ENCODE measurements around the gene MCM6.
A peak's percentile ranks its signal among the peaks of the same experiment; 100 is the strongest.

MCM6 gene

DNA sequence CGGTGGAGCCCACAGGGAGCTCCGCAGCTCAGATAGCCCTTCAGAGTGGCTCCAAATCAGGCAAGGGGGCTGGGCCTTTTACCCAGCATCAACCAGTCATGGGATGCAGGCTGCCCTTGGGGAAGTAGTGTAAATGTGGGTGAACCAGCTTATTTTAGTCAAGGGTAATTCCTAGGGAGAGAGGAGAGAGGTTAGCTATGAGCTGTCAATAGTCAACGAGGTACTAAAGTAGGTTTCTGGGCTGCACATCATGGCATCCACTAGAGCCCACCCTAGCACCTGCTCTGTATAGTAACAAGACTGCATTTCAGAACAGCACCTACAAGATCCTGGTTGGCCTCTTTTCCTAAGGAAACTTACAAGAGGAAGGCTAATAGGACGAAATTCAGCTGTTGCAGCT lies 9.5 kb upstream of the MCM6 start:
- ATAC-seq, result no peak
- TF ChIP-seq CSDC2 (CRISPR knock-in tag; IDR thresholded peaks at IDR 0.05) (no peak), ZC3H10 (CRISPR knock-in tag; IDR thresholded peaks at IDR 0.05) (no peak), ZNF8 (CRISPR knock-in tag; IDR thresholded peaks at IDR 0.05) (no peak), TCF4 (CRISPR knock-in tag; IDR thresholded peaks at IDR 0.05; ENCODE audit: borderline replicate concordance) (no peak)
- TF ChIP-seq, protein P1, sequence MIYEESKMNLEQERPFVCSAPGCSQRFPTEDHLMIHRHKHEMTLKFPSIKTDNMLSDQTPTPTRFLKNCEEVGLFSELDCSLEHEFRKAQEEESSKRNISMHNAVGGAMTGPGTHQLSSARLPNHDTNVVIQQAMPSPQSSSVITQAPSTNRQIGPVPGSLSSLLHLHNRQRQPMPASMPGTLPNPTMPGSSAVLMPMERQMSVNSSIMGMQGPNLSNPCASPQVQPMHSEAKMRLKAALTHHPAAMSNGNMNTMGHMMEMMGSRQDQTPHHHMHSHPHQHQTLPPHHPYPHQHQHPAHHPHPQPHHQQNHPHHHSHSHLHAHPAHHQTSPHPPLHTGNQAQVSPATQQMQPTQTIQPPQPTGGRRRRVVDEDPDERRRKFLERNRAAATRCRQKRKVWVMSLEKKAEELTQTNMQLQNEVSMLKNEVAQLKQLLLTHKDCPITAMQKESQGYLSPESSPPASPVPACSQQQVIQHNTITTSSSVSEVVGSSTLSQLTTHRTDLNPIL (CRISPR knock-in tag; IDR thresholded peaks at IDR 0.05; ENCODE audit: low read depth), result no peak
- TF ChIP-seq, protein P2, sequence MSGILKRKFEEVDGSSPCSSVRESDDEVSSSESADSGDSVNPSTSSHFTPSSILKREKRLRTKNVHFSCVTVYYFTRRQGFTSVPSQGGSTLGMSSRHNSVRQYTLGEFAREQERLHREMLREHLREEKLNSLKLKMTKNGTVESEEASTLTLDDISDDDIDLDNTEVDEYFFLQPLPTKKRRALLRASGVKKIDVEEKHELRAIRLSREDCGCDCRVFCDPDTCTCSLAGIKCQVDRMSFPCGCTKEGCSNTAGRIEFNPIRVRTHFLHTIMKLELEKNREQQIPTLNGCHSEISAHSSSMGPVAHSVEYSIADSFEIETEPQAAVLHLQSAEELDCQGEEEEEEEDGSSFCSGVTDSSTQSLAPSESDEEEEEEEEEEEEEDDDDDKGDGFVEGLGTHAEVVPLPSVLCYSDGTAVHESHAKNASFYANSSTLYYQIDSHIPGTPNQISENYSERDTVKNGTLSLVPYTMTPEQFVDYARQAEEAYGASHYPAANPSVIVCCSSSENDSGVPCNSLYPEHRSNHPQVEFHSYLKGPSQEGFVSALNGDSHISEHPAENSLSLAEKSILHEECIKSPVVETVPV (CRISPR knock-in tag; IDR thresholded peaks at IDR 0.05), result no peak

DNA sequence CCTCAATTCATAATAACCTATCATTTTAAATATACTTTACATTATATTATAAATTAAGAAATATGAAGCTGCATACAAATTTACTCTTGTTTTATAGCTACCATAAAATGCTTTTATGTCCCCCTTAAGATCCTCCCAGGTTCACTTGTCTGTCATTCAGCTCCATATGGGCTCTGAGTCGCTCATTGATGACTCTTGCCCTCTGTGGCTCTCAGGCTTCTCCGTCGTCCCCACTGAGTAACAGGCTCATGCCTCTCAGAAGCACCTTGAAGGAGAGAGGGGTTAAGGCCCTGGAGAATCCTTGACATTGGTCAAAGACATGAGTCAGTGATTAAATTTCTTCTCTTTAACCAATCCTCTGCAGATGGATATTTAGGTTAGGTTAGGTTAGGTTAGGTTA lies 6.2 kb upstream of the MCM6 start:
- TF ChIP-seq ZC3H10 (CRISPR knock-in tag; IDR thresholded peaks at IDR 0.05) (no peak), PPARA (CRISPR knock-in tag; IDR thresholded peaks at IDR 0.05; ENCODE audit: borderline replicate concordance) (no peak), TCF4 (CRISPR knock-in tag; IDR thresholded peaks at IDR 0.05; ENCODE audit: borderline replicate concordance) (no peak), ARNTL (CRISPR knock-in tag; IDR thresholded peaks at IDR 0.05; ENCODE audit: borderline replicate concordance, low read depth) (no peak), OSR1 (CRISPR knock-in tag; IDR thresholded peaks at IDR 0.05) (no peak), ZNF8 (CRISPR knock-in tag; IDR thresholded peaks at IDR 0.05) (no peak), GLIS3 (CRISPR knock-in tag; IDR thresholded peaks at IDR 0.05) (no peak), SNAI2 (CRISPR knock-in tag; IDR thresholded peaks at IDR 0.05) (no peak), RARB (CRISPR knock-in tag; IDR thresholded peaks at IDR 0.05) (no peak), ZNF70 (CRISPR knock-in tag; IDR thresholded peaks at IDR 0.05) (no peak)
- TF ChIP-seq, protein P3, sequence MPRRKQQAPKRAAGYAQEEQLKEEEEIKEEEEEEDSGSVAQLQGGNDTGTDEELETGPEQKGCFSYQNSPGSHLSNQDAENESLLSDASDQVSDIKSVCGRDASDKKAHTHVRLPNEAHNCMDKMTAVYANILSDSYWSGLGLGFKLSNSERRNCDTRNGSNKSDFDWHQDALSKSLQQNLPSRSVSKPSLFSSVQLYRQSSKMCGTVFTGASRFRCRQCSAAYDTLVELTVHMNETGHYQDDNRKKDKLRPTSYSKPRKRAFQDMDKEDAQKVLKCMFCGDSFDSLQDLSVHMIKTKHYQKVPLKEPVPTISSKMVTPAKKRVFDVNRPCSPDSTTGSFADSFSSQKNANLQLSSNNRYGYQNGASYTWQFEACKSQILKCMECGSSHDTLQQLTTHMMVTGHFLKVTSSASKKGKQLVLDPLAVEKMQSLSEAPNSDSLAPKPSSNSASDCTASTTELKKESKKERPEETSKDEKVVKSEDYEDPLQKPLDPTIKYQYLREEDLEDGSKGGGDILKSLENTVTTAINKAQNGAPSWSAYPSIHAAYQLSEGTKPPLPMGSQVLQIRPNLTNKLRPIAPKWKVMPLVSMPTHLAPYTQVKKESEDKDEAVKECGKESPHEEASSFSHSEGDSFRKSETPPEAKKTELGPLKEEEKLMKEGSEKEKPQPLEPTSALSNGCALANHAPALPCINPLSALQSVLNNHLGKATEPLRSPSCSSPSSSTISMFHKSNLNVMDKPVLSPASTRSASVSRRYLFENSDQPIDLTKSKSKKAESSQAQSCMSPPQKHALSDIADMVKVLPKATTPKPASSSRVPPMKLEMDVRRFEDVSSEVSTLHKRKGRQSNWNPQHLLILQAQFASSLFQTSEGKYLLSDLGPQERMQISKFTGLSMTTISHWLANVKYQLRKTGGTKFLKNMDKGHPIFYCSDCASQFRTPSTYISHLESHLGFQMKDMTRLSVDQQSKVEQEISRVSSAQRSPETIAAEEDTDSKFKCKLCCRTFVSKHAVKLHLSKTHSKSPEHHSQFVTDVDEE (CRISPR knock-in tag; IDR thresholded peaks at IDR 0.05), result no peak
- TF ChIP-seq, protein P4, sequence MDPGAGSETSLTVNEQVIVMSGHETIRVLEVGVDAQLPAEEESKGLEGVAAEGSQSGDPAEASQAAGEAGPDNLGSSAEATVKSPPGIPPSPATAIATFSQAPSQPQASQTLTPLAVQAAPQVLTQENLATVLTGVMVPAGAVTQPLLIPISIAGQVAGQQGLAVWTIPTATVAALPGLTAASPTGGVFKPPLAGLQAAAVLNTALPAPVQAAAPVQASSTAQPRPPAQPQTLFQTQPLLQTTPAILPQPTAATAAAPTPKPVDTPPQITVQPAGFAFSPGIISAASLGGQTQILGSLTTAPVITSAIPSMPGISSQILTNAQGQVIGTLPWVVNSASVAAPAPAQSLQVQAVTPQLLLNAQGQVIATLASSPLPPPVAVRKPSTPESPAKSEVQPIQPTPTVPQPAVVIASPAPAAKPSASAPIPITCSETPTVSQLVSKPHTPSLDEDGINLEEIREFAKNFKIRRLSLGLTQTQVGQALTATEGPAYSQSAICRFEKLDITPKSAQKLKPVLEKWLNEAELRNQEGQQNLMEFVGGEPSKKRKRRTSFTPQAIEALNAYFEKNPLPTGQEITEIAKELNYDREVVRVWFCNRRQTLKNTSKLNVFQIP (CRISPR knock-in tag; IDR thresholded peaks at IDR 0.05; ENCODE audit: borderline replicate concordance, low read depth), result no peak
- TF ChIP-seq, protein P5, sequence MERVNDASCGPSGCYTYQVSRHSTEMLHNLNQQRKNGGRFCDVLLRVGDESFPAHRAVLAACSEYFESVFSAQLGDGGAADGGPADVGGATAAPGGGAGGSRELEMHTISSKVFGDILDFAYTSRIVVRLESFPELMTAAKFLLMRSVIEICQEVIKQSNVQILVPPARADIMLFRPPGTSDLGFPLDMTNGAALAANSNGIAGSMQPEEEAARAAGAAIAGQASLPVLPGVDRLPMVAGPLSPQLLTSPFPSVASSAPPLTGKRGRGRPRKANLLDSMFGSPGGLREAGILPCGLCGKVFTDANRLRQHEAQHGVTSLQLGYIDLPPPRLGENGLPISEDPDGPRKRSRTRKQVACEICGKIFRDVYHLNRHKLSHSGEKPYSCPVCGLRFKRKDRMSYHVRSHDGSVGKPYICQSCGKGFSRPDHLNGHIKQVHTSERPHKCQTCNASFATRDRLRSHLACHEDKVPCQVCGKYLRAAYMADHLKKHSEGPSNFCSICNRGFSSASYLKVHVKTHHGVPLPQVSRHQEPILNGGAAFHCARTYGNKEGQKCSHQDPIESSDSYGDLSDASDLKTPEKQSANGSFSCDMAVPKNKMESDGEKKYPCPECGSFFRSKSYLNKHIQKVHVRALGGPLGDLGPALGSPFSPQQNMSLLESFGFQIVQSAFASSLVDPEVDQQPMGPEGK (CRISPR knock-in tag; IDR thresholded peaks at IDR 0.05; ENCODE audit: borderline replicate concordance), result no peak
- TF ChIP-seq, protein P2 (CRISPR knock-in tag; IDR thresholded peaks at IDR 0.05), result no peak
- no peak for ATAC-seq

DNA sequence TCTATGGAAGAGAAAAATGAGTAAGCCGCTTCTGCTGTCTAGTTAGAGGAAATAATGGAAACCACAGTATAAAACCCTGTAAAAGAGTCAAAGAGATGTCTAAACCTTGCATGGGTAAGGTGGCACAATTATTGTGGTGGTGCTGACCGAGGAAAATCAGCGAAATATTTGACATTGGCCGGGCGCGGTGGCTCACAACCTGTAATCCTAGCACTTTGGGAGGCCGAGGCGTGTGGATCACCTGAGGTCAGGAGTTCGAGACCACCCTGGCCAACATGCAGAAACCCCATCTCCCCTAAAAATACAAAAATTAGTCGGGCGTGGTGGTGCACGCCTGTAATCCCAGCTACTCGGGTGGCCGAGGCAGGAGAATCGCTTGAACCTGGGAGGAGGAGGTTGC lies 527 bp upstream of the MCM6 start:
- peak; percentile 2; the same call in 1 of the 3 replicates for ATAC-seq

DNA sequence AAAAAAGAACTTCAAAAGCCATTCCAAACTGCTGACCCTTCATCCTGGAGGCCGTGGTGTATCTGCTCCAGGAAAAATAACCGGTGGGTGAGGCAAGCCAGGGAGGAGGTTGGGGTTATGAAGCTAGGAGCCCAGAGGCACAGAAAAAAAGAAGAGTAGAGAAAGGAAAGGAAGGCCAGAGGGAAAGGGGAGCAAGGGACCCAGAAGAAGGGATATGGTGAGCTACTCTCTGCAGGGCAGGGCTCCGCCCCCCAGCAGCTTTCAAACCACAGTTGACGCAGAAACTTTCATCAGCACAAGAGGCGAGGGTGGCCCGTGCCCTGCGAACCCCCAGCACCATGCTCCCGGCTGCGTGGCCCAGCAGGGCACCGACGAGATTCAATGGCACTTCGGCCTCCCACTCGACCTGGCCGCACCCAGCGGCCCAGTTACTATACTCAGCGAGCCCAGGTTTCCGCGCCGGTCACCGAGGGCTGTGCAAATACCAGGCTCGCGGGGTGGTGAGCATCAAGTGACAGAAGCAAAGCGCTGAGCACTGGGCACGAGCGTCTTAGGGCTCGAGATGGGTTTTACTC lies 665 bp downstream of the MCM6 start:
- peak; percentile 82 for ATAC-seq
- TF ChIP-seq OSR1 (CRISPR knock-in tag; IDR thresholded peaks at IDR 0.05) (no peak), ZC3H10 (CRISPR knock-in tag; IDR thresholded peaks at IDR 0.05) (no peak)
